Adipose tissue (tissue), 3 donors: ENCODE measurements around the gene HMCES. TPM values are rescaled to one million over a fixed set of nuclear protein-coding genes. Genes with fewer than 3 reads are reported as not detected.
"Not testable (repeated sequence)": the region's sequence is repeated elsewhere in the genome, so short reads cannot be mapped to it uniquely, and the experiment has no call there.

ENCODE experiments used
- H3K27ac ChIP-seq: one replicate; pipeline ENCODE4 v1.5.1; 2013; ENCODE audit warnings: low read depth, low read length
- WGBS, 3 donors: extraction: QIAGEN DNeasy Blood & Tissue Kit; methylation state at CpG; one replicate each; pipeline ENCODE4 v1.1.7; 2013; 5-methylcytosine and 5-hydroxymethylcytosine counted together
- polyA plus RNA-seq, 3 donors: library from polyadenylated mRNA; stranded (reverse); fragments of 200-250 nt; gene quantifications; one replicate each; pipeline ENCODE4 v1.2.3, GENCODE V29; 2013
- donor health status: healthy with polysubstance abuse.
- donor health status: Bipolar disorder and iron deficiency.
- donor health status: healthy.

Gene HMCES, protein sequence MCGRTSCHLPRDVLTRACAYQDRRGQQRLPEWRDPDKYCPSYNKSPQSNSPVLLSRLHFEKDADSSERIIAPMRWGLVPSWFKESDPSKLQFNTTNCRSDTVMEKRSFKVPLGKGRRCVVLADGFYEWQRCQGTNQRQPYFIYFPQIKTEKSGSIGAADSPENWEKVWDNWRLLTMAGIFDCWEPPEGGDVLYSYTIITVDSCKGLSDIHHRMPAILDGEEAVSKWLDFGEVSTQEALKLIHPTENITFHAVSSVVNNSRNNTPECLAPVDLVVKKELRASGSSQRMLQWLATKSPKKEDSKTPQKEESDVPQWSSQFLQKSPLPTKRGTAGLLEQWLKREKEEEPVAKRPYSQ
- polyA plus RNA-seq, result 10 to 100 TPM; 10.4 to 41.6 (median 28.6) TPM

DNA sequence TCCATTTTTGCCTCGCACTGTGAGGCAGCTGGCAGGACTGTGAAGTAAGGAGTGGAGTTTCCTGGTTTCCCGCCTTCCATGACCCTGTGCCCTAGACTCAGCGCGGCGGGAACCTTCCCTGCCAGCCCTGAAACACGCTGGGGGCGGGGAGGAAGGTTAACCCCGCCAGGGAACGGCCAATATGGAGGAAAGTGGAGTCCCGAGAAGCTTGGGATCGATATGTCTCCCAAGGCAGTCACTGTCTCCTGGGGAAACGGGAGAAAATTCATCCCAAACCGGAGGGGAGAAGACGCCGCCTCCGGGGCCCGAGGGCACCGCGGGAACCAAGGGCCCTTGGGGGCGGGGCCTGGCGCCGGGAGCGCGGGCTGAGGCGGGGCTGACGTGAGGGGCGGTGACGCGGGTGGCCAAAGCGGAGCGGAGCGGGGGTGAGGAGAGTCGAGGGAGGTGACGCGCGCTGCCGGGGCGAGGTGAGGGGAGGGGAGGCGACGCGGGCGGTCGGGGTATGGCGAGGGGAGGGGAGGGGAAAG lies at the start of gene HMCES:
TSS of gene HMCES (plus strand) at position 432 of the 527 bp plus-strand sequence. CDS start 863 bp downstream, outside the sequence.
- WGBS, 3 donors, result 1% methylated on average over 32 to 44 of the region's 44 CpGs
- H3K27ac ChIP-seq, result peak within 1 kb of the TSS; percentile 59

DNA sequence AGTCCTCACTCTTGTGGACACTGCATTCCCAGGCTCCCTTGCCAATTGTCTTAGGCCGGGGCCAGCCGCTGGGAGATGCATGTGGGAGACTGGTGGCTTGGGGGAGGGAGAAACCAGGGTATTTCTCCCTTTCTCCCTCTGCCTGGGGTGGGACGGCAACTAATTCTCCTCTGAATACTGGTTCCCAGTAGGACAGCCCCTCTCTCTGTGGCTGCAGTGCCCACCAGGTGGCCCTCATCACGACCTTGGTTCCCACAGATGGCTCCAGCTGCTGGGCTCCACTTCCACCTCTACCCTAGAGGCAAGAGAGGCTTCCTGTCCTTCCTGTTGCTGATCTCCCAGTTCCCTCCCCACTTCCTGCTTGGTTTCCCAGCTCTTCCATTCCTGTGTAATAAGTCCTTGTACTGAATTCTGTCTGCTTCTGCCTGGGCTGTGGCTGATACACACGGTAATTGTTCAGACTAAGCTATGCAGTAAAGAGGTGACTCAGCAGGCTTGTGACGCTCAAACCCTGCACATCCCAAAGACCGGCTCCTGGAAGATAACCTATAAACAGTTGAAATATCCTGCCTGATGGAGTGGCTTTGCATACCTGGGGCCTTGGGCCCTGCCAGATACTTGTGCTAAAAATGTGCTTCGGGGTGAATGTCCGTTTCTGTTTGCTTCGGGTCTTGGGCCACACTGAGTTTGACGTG lies 49.6 kb upstream of the HMCES start:
- peak overlapping the region; percentile 72 for H3K27ac ChIP-seq
- WGBS, 3 donors, result 47 to 79% (median 50%) methylated on average over 11 of the region's 11 CpGs

DNA sequence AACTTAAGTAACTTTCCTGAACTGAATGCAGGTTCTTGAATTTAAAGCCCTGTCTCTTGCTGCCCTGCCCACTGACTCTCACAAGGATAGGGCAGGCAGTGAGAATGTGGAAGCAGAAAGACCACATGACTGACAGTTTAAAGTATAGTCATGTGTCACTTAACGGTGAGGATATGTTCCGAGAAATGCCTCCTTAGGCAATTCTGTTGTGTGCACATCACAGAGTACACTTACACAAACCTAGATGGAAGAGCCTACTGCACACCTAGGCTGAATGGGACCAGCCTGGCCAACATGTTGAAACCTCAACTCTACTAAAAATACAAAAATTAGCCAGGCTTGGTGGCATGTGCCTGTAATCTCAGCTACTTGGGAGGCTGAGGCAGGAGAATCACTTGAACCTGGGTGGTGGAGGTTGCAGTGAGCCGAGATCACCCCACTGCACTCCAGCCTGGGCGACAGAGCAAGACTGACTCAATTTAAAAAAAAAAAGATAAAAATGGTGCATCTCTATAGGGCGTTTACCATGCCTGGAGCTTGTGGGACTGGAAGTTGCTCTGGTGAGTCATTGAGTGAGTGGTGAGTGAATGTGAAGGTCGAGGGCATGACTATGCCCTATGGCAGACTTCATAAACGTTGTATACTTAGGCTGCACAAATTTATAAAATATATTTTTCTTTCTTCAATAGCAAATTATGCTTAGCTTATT lies 48.2 kb upstream of the HMCES start:
- H3K27ac ChIP-seq, result peak overlapping the region; percentile 29
- WGBS, 3 donors, result 40 to 67% (median 50%) methylated on average over 7 of the region's 7 CpGs

DNA sequence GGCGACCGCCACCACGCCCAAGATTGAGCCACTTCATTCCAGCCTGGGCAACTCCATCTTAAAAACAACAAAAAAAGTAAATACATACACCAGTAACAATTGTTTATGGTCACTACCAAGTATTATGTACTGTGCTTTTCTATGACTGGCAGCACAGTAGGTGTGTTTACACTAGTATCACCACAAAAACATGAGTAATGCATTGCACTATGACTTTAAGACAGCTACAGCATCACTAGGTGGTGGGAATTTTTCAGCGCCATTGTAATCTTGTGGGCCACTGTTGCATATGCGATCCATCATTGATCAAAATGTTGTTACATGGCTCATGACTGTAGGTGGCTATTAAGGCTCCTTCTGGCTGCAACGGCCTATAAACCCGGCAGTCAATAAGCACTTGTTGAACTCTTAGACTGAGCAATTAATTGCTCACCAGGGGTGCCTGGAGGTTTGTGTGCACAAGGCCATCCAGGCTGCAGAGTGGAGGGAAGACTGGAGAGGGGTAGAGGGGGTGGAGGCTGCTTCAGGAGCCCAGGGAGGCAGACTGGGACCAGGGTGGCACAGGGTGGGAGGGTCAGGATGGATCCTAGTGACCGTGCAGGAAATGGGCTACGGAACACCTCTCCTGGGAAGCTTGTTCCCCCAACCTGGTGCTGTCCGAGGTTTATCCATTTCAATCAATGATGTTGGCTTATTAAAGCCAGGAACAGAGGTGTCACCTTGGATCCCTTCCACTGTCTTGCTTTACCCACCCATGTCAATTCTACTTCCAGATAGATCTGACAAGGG lies 47.1 kb upstream of the HMCES start:
- H3K27ac ChIP-seq, result peak overlapping the region; percentile 76
- 52 to 87% (median 81%) methylated on average over 10 of the region's 10 CpGs for WGBS, 3 donors

DNA sequence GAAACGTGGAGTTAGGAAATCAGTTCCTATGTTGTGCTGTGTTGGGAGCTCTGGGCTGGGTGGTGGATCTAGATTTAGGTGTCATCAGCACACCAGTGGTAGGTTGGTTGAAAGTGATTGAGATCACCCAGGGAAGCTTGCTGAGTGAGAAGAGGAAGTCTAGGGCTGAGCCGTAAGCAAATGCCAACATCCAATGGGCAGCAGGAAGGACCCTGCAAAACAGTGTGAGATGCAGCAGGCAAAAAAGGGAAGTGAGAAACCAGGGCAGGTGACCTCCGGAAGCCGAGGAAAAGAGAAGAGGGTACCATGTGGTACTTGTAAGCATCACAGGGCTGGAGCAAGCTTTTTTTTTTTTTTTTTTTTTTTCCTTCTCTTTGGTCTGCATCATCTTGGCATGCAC lies 45.1 kb upstream of the HMCES start:
- peak overlapping the region; percentile 62 for H3K27ac ChIP-seq
- WGBS, 3 donors, result 44 to 71% (median 52%) methylated on average over 4 of the region's 4 CpGs

DNA sequence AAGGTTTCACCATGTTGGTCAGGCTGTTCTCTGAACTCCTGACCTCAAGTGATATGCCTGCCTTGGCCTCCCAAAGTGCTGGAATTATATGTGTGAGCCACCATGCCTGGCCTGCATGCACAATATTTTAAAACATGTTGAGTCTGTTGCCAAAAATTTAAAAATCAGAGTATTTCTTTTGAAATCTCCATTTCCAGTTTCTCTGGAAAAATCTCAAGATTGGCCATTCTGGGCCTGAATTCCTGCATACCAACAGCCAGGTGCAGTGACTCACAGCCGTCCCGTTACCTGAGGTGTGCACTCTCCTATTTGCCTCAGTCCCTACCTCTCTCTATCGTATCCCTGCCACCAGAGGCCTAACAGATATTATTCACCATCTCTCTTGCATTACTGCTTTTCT lies 44.2 kb upstream of the HMCES start:
- 86 to 91% (median 90%) methylated on average over 3 of the region's 3 CpGs for WGBS, 3 donors
- H3K27ac ChIP-seq, result no peak overlapping the region

DNA sequence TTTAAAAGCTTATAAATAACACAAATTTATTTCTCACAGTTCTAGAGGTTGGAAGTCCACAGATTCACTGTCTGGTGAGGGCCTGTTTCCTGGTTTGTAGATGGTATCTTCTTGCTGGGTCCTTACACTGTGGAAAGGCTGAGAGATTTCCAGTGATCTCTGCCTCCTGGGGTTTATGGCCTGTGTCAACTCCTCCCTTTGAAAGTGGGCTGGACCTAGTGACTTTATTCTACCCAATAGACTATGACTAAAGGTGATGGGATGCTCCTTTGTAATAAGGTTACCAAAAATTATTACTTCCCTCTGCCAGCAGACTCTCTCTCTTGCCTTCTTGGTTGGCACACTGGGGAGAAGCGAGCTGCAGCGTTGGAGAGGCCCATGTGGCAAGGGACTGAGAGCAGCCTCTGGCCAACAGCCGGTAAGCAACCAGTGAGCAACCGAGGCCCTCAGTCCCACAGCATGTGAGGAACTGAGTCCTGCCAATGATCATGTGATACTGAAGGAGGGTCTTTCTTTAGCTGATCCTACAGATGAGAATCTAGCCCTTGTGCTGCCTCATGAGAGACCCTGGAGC lies 43.2 kb upstream of the HMCES start:
- no peak overlapping the region for H3K27ac ChIP-seq
- 88 to 92% (median 90%) methylated on average over 4 of the region's 4 CpGs for WGBS, 3 donors

DNA sequence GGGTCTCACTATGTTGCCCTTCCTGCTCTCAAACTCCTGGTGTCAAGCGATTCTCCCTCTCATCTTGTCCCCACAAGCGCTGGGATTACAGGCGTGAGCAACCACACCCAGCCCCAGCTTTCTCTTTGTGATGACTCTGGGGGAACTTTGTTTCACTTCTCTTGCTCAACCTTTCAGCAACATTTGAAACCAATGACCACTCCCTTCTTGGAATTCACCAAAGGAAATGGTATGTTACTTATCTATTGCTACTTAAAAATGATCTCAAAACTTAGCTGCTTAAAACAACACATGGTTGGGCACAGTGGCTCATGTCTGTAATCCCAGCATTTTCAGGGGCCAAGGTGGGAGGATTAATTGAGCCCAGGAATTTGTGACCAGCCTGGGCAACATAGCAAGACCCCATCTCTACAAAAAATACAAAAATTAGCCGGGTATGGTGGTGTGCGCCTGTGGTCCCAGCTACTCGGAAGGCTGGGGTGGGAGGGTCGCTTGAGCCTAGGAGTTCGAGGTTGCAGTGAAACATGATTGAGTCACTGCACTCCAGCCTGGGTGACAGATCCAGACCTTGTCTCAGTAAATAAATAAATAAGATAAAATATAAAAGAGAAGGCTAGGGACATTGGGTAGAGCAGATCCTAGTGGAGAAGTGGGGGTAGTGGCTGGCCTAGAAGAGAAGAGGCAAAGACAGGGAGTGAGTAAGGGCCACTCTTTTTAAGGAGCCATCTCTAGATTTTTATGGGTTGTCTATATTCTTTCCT lies 39.5 kb upstream of the HMCES start:
- 57 to 82% (median 71%) methylated on average over 8 of the region's 8 CpGs for WGBS, 3 donors
- peak overlapping the region; percentile 68 for H3K27ac ChIP-seq

DNA sequence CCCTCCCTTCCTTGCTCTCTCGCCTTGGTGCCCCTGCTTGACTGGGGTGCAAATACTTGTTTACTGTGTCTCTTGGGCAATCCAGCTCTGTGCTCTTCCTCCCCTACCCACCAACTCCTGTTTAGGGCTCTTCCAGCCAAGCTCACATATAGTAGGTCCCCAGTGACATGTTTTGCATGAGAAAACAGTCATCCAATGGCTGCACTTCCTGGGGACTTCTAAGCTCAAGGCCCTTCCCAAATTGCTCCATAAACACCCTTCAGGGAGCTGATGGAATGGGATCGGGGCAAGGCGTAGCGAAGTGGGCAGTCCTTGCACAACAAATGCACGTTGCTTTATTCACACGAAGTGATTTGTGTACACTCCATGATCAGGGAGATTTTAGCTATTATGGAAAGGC lies 38.7 kb upstream of the HMCES start:
- no peak overlapping the region for H3K27ac ChIP-seq
- 45 to 64% (median 46%) methylated on average over 6 of the region's 6 CpGs for WGBS, 3 donors

DNA sequence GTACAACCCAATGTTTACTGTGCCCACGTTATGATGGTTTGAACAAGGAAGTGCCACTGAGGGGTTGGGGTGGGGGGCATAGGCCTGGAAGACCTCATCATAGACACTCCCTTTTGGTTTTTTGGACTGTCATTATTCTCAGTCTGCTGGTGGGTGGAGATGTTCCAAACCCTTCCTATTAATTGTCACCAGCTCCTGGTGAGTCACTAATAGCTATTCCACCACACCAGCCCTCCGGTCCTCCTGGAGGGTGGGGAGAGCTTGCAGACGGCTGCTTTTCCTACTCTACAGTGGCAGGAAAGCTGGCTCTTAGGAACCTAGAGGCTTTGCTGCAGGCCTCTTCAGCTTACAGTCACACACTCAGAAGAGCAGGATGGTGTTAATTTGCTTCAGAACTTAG lies 38.2 kb upstream of the HMCES start:
- WGBS, 3 donors, result 27 to 59% (median 36%) methylated on average over 3 of the region's 3 CpGs
- H3K27ac ChIP-seq, result no peak overlapping the region

DNA sequence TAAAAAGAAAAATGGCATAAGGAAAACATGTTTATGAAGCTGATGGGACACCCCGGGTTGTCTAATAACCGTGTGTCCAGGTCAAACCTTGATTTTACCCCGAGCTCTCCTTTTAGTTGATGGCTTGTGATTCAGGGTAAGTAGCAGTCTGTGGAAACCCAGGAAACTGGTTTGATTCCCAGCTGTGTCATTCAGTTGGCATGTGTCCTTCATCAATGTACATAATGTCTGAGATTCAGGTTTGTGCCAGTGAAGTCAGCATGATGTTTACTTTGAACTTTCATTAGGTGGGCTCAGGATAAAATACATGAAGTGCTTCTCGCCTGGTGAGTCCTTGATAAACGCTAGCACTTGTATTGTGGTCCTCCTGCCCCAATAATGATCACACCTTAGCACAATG lies 33.5 kb upstream of the HMCES start:
- WGBS, 3 donors, result 70 to 87% (median 78%) methylated on average over 5 of the region's 5 CpGs
- no peak overlapping the region for H3K27ac ChIP-seq

DNA sequence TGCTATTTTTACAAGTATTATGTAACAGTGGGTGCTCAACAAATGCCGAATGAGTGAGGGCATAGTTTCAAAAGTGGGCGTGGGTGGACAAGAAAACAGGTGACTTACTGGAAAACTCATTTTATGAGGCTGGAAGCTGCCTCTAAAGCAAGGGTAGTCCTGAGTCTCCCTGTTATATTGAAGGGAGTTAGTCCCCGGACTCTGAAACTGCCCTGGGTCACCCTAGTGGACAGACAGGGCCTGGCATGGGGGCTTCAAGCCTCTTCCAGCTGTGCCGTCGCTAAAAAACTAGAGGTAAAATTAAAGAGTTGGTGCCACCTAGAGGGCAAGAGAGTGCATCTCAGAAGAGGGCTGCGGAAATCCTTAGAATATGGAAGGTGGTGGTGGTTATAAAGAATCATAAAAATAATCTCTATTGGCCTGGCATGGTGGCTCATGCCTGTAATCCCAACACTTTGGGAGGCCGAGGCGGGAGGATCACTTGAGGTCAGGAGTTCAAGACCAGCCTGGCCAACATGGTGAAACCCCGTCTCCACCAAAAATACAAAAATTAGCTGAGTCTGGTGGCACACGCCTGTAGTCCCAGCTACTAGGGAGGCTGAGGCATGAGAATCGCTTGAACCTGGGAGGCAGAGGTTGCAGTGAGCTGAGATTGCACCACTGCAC lies 32.9 kb upstream of the HMCES start:
- H3K27ac ChIP-seq, result not testable (repeated sequence)
- WGBS, 3 donors, result 19% methylated on average over 11 of the region's 11 CpGs

DNA sequence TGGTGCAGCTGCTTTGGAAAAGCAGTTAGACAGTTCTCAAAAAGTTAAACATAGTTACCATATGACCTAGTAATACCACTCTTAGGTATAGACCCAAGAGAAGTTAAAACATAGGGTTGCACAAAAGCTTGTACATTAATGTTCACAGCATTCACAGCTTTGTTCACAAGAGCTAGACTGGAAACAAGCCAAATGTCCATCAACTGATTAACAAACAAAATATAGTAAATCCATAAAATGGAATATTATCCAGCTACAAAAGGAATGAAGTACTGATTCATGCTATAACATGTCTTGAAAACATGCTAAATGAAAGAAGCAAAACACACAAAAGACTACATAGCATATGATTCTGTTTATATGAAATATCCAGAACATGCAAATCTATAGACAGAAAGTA lies 32.0 kb upstream of the HMCES start:
- H3K27ac ChIP-seq, result no peak overlapping the region

DNA sequence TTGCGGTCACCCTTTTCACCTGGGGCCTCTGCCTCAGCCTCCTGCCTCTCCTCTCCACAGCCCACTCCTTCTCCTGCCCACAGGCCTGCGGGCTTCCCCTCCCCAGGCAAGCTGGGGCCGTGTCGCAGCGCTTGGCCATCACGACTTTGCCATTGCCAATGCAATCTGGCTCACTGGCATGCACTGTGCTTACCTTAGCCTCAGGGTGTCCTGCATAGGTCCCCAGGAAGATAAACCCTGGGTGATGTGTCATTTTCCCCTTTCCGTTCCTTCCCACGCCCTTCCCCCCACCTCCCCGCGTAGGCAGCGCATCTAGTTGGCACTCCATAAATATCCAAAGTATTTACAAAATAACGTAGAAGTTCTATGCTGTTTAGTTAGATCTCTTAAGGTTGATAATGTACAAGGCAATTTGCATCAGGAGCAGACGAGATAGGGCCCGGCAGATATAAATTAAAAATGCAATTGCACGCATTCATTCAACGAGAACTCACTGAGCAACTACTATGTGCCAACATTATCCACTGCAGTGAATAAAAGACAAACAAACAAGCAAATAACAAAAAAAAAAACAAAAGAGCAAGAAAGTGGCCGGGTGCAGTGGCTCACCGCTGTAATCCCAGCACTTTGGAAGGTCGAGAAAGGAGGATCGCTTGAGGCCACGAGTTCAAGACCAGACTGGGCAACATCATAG lies 30.2 kb upstream of the HMCES start:
- H3K27ac ChIP-seq, result peak overlapping the region; percentile 8
- WGBS, 3 donors, result 34 to 52% (median 47%) methylated on average over 21 of the region's 21 CpGs

DNA sequence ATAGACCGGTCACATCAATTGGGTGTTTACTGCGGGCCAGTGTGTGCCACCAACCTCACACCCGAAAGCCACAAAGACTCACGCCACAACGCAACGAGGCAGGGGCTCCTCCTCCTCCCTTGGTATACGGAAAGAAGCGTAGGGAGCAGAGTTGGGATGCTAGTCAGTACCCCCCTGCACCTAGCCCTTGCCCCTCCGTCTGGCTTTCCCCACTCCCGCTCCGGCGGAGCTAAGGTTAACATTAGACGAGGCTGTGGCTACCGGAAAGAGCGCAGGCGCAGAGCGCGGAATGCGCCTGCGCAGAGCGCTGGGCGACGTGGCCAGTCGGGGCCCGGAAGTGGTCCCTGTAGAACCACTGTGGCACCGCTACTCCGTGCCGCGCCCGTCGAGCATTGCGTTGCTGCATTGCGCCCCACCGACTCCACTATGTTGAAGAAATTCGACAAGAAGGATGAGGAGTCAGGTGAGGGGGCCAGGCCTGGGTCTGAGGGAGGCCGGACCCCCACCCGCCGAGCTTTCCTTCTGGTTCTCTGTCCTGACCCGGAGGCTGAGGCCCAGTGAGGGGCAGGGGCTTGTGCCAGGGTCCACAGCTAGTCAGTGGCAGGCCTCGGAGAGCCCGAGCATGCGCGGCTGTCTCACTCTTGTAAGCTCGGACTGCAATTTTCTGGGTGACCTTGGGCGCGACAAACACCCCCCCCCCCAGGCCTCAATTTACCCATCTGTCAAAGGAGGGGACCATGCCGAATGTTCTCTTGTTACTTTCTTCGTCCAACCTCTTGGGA lies 29.2 kb upstream of the HMCES start, which contains the start of gene COPG1:
TSS of gene COPG1 (plus strand) at position 323 of the 782 bp plus-strand sequence. CDS start at position 427, 104 bp downstream.
- 0 to 1% (median 0%) methylated on average over 41 to 48 of the region's 48 CpGs for WGBS, 3 donors
- H3K27ac ChIP-seq, result peak within 1 kb of the TSS; percentile 8
